ENCODE data around the gene GYG2. TPM values are rescaled to one million over a fixed set of nuclear protein-coding genes. Genes with fewer than 3 reads are reported as not detected.
"Not testable (repeated sequence)": the region's sequence is repeated elsewhere in the genome, so short reads cannot be mapped to it uniquely, and the experiment has no call there.

The GYG2 gene
- total RNA-seq, 4 donors from 2014 or later: 3.0 to 6.8 (median 4.2) TPM

DNA sequence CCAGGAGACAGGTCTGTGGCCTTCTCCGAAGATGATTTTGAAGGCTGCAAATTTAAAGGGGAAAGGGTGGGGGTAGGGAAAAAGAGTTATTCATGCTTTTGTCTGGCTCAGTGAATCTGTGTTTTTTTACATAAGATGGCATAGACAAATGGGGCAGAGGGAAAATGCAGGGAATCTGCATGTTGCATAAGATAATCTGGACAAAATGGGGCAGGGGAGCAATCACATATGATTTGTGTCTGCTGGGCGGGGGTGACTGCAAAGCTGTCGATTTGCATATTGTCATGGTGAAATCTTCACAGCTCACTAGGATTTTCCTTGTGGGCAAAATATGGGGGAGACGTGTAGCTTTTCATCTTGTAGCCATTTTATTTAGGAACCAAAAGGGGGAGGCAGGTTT lies 29.4 kb upstream of the GYG2 start:
- Histone ChIP-seq H3K9me3 (no peaks in the 10 kb centered on the region), H3K4me1 (no peaks in the 10 kb centered on the region), H3K4me3 (no peak overlapping the region), H3K27me3 (no peaks in the 10 kb centered on the region), H3K36me3 (no peaks in the 10 kb centered on the region), H3K27ac (no peak overlapping the region)
- WGBS, 2 donors (ENCODE audit: low coverage in 1 of 2): 67 to 76% methylated on average over 3 to 4 of the region's 4 CpGs
- no peak for DNase-seq
- intact Hi-C loops (cut with DNase I; ENCODE audit: low total_unique reads) (no loop called here), in situ Hi-C loops (cut with MboI; ENCODE audit: low pct_ligation_motif_present in 1 of 4, low pct_unique_long_range_greater_than_20kb in 1 of 4, low sequenced_read_pairs in 3 of 4) (no loop called here)
- TF ChIP-seq POLR2AphosphoS5 (IDR thresholded peaks at IDR 0.05): no peak
- TF ChIP-seq, protein P1, sequence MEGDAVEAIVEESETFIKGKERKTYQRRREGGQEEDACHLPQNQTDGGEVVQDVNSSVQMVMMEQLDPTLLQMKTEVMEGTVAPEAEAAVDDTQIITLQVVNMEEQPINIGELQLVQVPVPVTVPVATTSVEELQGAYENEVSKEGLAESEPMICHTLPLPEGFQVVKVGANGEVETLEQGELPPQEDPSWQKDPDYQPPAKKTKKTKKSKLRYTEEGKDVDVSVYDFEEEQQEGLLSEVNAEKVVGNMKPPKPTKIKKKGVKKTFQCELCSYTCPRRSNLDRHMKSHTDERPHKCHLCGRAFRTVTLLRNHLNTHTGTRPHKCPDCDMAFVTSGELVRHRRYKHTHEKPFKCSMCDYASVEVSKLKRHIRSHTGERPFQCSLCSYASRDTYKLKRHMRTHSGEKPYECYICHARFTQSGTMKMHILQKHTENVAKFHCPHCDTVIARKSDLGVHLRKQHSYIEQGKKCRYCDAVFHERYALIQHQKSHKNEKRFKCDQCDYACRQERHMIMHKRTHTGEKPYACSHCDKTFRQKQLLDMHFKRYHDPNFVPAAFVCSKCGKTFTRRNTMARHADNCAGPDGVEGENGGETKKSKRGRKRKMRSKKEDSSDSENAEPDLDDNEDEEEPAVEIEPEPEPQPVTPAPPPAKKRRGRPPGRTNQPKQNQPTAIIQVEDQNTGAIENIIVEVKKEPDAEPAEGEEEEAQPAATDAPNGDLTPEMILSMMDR (IDR thresholded peaks at IDR 0.05): no peak
- TF ChIP-seq POLR2A (IDR thresholded peaks at IDR 0.05): no peak
- TF ChIP-seq EP300 (IDR thresholded peaks at IDR 0.05; ENCODE audit: low read depth): no peak

DNA sequence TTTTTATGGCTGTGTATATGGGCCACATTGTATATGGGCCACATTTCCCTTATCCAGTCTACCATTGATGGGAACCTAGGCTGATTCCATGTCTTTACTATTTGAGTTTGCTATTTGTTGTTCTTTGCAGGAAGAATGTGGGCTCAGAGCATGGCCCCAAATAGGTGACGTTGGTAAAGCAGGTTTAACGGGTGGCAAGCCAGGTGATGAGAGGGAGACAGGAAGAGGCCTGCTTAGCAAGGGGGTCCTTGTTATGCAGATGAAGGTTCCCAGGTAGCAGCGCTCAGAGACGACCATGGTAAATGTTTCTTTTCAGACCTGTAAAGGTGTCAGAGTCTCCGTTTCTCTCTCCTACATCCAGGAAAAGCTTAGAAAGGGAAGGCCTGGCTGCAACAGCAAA lies 28.8 kb upstream of the GYG2 start:
- H3K4me1 ChIP-seq; H3K9me3 ChIP-seq; intact Hi-C loops (cut with DNase I; ENCODE audit: low total_unique reads); H3K36me3 ChIP-seq; H3K27me3 ChIP-seq; H3K27ac ChIP-seq; DNase-seq; H3K4me3 ChIP-seq: not testable (repeated sequence)
- in situ Hi-C loops (cut with MboI; ENCODE audit: low pct_ligation_motif_present in 1 of 4, low pct_unique_long_range_greater_than_20kb in 1 of 4, low sequenced_read_pairs in 3 of 4): loop anchor here in 2 of 4 donors (25.0 kb wide), 1 partner anchor 138 kb away; no protein-coding TSS in a partner anchor
- 81% methylated on average over 5 of the region's 5 CpGs; no CpG with 5 or more reads in 1 of the 2 donors for WGBS, 2 donors (ENCODE audit: low coverage in 1 of 2)

DNA sequence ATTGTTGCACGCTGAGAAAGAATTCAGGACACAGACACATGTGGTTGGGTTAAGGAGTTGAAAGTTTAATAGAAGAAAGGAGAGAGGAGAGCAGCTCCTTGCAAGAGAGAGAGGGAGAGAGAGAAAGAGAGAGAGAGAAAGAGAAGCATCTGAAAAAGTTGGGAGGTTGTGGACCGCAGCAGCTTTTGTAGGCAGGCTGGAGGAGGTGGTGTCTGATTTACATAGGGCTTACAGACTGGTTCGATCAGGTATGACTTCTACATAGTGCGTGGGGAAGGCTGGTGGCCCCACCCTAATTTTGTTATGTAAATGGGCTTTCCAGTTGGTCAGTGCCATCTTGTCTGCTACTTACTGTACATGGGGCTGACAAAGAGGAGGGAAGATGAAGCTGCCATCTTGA lies 27.5 kb upstream of the GYG2 start:
- in situ Hi-C loops (cut with MboI; ENCODE audit: low pct_ligation_motif_present in 1 of 4, low pct_unique_long_range_greater_than_20kb in 1 of 4, low sequenced_read_pairs in 3 of 4): loop anchor here in 2 of 4 donors (25.0 kb wide), 1 partner anchor 139 kb away; no protein-coding TSS in a partner anchor
- intact Hi-C loops (cut with DNase I; ENCODE audit: low total_unique reads): no loop called here
- no peak for DNase-seq
- Histone ChIP-seq H3K4me1 (no peaks in the 10 kb centered on the region), H3K9me3 (no peaks in the 10 kb centered on the region), H3K27me3 (no peaks in the 10 kb centered on the region), H3K36me3 (no peaks in the 10 kb centered on the region), H3K27ac (no peak overlapping the region), H3K4me3 (no peak overlapping the region)
- 79% methylated on average over 4 of the region's 4 CpGs; no CpG with 5 or more reads in 1 of the 2 donors for WGBS, 2 donors (ENCODE audit: low coverage in 1 of 2)
- no peak for TF ChIP-seq POLR2AphosphoS5 (IDR thresholded peaks at IDR 0.05)
- TF ChIP-seq POLR2A (IDR thresholded peaks at IDR 0.05): no peak
- no peak for TF ChIP-seq EP300 (IDR thresholded peaks at IDR 0.05; ENCODE audit: low read depth)
- TF ChIP-seq, protein P1 (IDR thresholded peaks at IDR 0.05): no peak

DNA sequence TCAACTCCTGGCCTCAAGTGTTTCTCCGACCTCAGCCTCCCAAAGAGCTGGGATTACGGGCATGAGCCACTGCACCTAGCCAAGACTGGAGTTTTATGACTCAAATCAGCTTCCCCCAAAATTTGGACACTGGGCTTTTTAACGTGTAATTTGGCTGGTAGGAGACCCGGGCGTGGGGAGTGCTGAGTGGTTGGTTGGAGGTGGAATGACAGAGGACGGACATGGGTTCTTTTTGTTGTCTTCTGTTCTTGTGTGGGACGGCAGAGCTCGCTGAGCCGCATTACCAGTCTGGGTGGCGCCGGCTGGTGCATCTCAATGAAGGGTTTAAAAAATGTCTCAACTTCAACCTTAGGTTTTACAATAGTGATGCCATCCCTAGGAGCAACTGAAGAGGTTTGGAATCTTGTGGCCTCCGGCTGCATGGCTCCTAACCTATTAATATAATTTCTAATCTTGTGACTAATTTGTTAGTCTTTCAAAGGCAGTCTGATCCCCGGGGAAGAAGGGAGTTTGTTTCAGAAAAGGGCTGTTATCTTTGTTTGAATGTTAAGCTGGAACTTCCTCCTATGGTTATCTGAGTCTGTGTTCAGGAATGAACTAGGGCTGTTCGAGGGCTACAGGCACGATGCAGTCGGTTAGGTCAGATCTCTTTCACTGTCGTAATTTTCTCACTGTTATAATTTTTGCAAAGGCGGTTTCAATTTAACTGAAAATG lies 26.2 kb upstream of the GYG2 start:
- H3K36me3 ChIP-seq; H3K27ac ChIP-seq; H3K9me3 ChIP-seq; H3K4me3 ChIP-seq; H3K4me1 ChIP-seq; intact Hi-C loops (cut with DNase I; ENCODE audit: low total_unique reads); DNase-seq; H3K27me3 ChIP-seq: not testable (repeated sequence)
- in situ Hi-C loops (cut with MboI; ENCODE audit: low pct_ligation_motif_present in 1 of 4, low pct_unique_long_range_greater_than_20kb in 1 of 4, low sequenced_read_pairs in 3 of 4): loop anchor here in 2 of 4 donors (25.0 kb wide), 1 partner anchor 140 kb away; no protein-coding TSS in a partner anchor
- 28 to 48% methylated on average over 4 to 18 of the region's 18 CpGs for WGBS, 2 donors (ENCODE audit: low coverage in 1 of 2)

DNA sequence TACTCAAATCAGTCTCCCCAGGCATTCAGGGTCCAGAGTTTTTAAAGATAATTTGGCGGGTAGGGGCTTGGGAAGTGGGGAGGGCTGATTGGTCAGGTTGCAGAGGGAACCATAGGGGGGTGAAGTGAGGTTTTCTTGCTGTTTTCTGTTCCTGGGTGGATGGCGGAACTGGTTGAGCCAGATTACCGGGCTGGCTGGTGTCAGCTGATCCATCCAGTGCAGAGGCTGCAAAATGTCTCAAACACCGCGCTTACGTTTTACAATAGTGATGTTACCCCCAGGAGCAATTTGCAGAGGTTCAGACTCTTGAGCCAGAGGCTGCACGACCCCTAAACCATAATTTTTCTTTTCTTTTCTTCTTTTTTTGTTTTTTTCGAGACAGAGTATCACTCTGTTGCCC lies 25.2 kb upstream of the GYG2 start:
- peak; percentile 18 for DNase-seq

DNA sequence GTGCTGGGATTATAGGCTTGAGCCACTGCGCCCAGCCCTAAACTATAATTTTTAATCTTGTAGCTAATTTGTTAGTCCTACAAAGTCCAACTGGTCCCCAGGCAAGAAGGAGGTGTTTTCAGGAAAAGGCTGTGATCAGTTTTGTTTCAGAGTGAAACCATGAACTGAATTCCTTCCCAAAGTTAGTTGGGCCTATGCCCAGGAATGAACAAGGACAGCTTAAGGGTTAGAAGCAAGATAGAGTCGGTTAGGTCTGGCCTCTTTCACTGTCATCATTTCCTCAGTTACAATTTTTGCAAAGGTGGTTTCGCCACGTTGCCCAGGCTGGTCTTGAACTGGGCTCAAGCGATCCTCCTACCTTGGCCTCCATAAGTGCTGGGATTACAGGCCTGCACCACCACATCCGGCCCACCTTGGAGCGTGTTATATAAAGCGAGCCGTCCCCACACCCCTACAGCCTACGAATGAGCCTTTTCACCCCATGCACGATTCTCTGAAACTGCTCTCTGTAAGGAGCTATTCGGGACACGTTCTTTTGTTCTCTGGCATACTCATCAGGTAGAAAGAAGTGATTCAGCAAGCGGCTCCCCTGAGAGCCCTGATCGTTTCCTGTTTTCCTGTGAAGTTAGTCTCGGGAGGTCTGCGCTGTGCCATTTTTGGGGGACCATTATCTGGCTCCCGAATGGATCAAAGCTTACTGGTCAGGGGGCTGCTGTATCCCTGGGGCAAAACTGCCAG lies 24.5 kb upstream of the GYG2 start:
- in situ Hi-C loops (cut with MboI; ENCODE audit: low pct_ligation_motif_present in 1 of 4, low pct_unique_long_range_greater_than_20kb in 1 of 4, low sequenced_read_pairs in 3 of 4): loop anchor here in 2 of 4 donors (25.0 kb wide), 1 partner anchor 142 kb away; no protein-coding TSS in a partner anchor

More for the DNA sequence above, 25.2 kb upstream of the GYG2 start:
- intact Hi-C loops (cut with DNase I; ENCODE audit: low total_unique reads); H3K4me3 ChIP-seq; H3K27me3 ChIP-seq; H3K27ac ChIP-seq; H3K4me1 ChIP-seq; H3K36me3 ChIP-seq; H3K9me3 ChIP-seq: not testable (repeated sequence)
- in situ Hi-C loops (cut with MboI; ENCODE audit: low pct_ligation_motif_present in 1 of 4, low pct_unique_long_range_greater_than_20kb in 1 of 4, low sequenced_read_pairs in 3 of 4): loop anchor here in 2 of 4 donors (25.0 kb wide), 1 partner anchor 141 kb away; no protein-coding TSS in a partner anchor
- 51% methylated on average over 8 of the region's 8 CpGs; no CpG with 5 or more reads in 1 of the 2 donors for WGBS, 2 donors (ENCODE audit: low coverage in 1 of 2)

DNA sequence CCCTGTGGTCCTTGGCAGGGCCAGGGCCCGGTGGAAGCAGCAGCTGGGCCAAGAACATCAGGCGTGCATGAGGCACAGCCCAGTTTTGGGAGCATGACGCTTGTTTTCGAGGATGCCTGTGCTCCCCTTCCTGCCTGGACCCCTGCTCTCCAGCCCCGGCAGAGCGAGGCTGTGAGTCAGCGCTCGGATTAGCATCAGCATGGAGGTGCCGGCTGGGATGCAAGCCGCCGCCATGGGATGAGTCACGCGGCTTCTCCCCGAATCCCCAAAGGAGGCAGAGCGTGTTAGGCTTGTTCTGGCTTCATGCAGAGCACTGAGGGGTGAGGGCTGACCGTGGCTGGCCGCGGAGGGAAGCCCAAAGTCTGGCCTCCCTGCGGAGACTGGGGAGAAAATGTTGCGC lies 23.9 kb upstream of the GYG2 start:
- H3K9me3 ChIP-seq; H3K27me3 ChIP-seq; H3K27ac ChIP-seq; DNase-seq; H3K36me3 ChIP-seq; intact Hi-C loops (cut with DNase I; ENCODE audit: low total_unique reads); H3K4me1 ChIP-seq; H3K4me3 ChIP-seq: not testable (repeated sequence)
- WGBS, 2 donors (ENCODE audit: low coverage in 1 of 2): 82% methylated on average over 20 of the region's 20 CpGs; no CpG with 5 or more reads in 1 of the 2 donors
- in situ Hi-C loops (cut with MboI; ENCODE audit: low pct_ligation_motif_present in 1 of 4, low pct_unique_long_range_greater_than_20kb in 1 of 4, low sequenced_read_pairs in 3 of 4): loop anchor here in 2 of 4 donors (25.0 kb wide), 1 partner anchor 143 kb away; no protein-coding TSS in a partner anchor

More for the DNA sequence above, 24.5 kb upstream of the GYG2 start:
- H3K4me3 ChIP-seq; H3K27me3 ChIP-seq; H3K9me3 ChIP-seq; H3K36me3 ChIP-seq; H3K27ac ChIP-seq; intact Hi-C loops (cut with DNase I; ENCODE audit: low total_unique reads); H3K4me1 ChIP-seq; DNase-seq: not testable (repeated sequence)
- WGBS, 2 donors (ENCODE audit: low coverage in 1 of 2): 89% methylated on average over 15 of the region's 18 CpGs; no CpG with 5 or more reads in 1 of the 2 donors

Data from transverse colon (tissue), 4 donors.